Kidney (tissue), 14 donors: Measurements from ENCODE around the gene CCDC137. TPM values are rescaled to one million over a fixed set of nuclear protein-coding genes. Genes with fewer than 3 reads are reported as not detected.

ENCODE experiments used
- DNase-seq, 5 donors: peaks; one replicate each; pipeline ENCODE4 v3.0.0-alpha.2; 2013 to 2020
- FAIRE-seq: peaks from 2 replicates; lab custom pipeline; 2012; peaks lifted over from hg19 to GRCh38; lab: Jason Lieb, UNC
- H3K27ac ChIP-seq, 2 donors: one replicate each; pipeline ENCODE4 v1.7.0; 2013; ENCODE audit warnings: low read depth in 2 of 2, low read length in 2 of 2, inconsistent platforms in 1 of 2
- H3K27me3 ChIP-seq: one replicate; pipeline ENCODE4 v1.7.1; 2013; ENCODE audit warnings: low read length, inconsistent platforms; ENCODE audit not compliant: control insufficient read depth, insufficient read depth
- H3K36me3 ChIP-seq, 3 donors: one replicate each; pipeline versions ENCODE4 v1.7.0 to v1.7.1; 2013; ENCODE audit warnings: low read length in 3 of 3, control low read depth in 1 of 3, inconsistent platforms in 1 of 3; ENCODE audit not compliant: insufficient read depth in 3 of 3, control insufficient read depth in 2 of 3
- H3K4me1 ChIP-seq, 3 donors: one replicate each; pipeline versions ENCODE4 v1.7.0 to v1.7.1; 2013; ENCODE audit warnings: low read length in 3 of 3, inconsistent platforms in 1 of 3, low read depth in 1 of 3; ENCODE audit not compliant: control insufficient read depth in 2 of 3, insufficient read depth in 2 of 3
- H3K4me3 ChIP-seq, 3 donors: one replicate each; pipeline versions ENCODE4 v1.7.0 to v1.8.1; 2013; ENCODE audit warnings: low read length in 3 of 3, control low read depth in 1 of 3, inconsistent platforms in 1 of 3
- H3K9ac ChIP-seq, 3 donors: one replicate each; pipeline versions ENCODE4 v1.7.0 to v1.7.1; 2013; ENCODE audit warnings: low read length in 3 of 3, control low read depth in 1 of 3, inconsistent platforms in 1 of 3
- H3K9me3 ChIP-seq, 3 donors: one replicate each; pipeline versions ENCODE4 v1.7.0 to v1.7.1; 2013; ENCODE audit warnings: low read length in 3 of 3, control low read depth in 1 of 3, inconsistent platforms in 1 of 3; ENCODE audit not compliant: control insufficient read depth in 2 of 3, insufficient read depth in 1 of 3
- CTCF ChIP-seq: IDR thresholded peaks from 3 replicates; pipeline ENCODE4 v1.5.1; 2012; ENCODE audit warnings: mild to moderate bottlenecking, moderate library complexity, borderline replicate concordance; ENCODE audit not compliant: insufficient read depth; ENCODE audit errors: extremely low read depth
- intact Hi-C: fragments of 100-400 bp; cut with DNase I; formaldehyde crosslinking; loops from one replicate; pipeline ENCODE4 v1.11.1; 2022
- polyA plus RNA-seq: library from polyadenylated mRNA; stranded (reverse); fragments of 350-450 nt; fragmentation: Illumina TruSeq; extraction: RNeasy Lipid Tissue Mini Kit (QIAGEN cat#74804); gene quantifications from one replicate; pipeline ENCODE4 v1.2.3, GENCODE V29; 2014; ENCODE audit warnings: low read depth, low replicate concordance; ENCODE audit not compliant: insufficient read depth
- total RNA-seq: library from RNA; stranded (reverse); fragmentation: NEBNext Ultra II Directional; extraction: Animal tissue kit (Norgen Biotek cat#: 25700); gene quantifications from one replicate; pipeline ENCODE4 v1.2.1, GENCODE V29; 2021
- donor health status: control.
- donor health status: control.
- donor health status: control.
- donor health status: control.
- donor health status: control.
- donor health status: DM: yes; HTN: yes; CAD: no.
- donor health status: Normal renal cell carcinoma (clear cell type).

CCDC137 gene
- total and polyA plus RNA-seq, 2 donors from 2014 or later, result 14.7 to 18.8 TPM

GRCh38 chr17:81707725-81708646 is 41.4 kb downstream of the CCDC137 start:
- intact Hi-C loops, result no loop called here
- Histone ChIP-seq H3K36me3 (peaks cover 0 to 5% (median 0%) of the 10 kb centered on the region in 3 donors), H3K27ac (no peak overlapping the region), H3K4me1 (peaks cover 0 to 27% (median 7%) of the 10 kb centered on the region in 3 donors), H3K4me3 (no peak overlapping the region), H3K27me3 (peaks cover 4% of the 10 kb centered on the region), H3K9me3 (no peaks in the 10 kb centered on the region), H3K9ac (no peak overlapping the region)
- no peak for FAIRE-seq
- TF ChIP-seq CTCF, result no peak
- DNase-seq, result peak in 1 of 5 donors; percentile 71

- no peak for TF ChIP-seq CTCF
- intact Hi-C loops, result no loop called here
- DNase-seq (peak in 1 of 5 donors; percentile 70), FAIRE-seq (no peak)
- H3K27me3 ChIP-seq, result peaks cover 4% of the 10 kb centered on the region
- H3K9ac ChIP-seq, result no peak overlapping the region
- H3K27ac ChIP-seq, result no peak overlapping the region
- H3K9me3 ChIP-seq, result no peaks in the 10 kb centered on the region
- peaks cover 0 to 34% (median 7%) of the 10 kb centered on the region in 3 donors for H3K4me1 ChIP-seq
- peaks cover 0 to 5% (median 0%) of the 10 kb centered on the region in 3 donors for H3K36me3 ChIP-seq
- no peak overlapping the region for H3K4me3 ChIP-seq
Observed at GRCh38 chr17:81708739-81709185, 42.2 kb downstream of the CCDC137 start.

GRCh38 chr17:81710514-81711308 is 44.2 kb downstream of the CCDC137 start:
- FAIRE-seq (no peak), DNase-seq (peak in 3 of 5 donors; percentile 16 to 75 (median 66))
- H3K27me3 ChIP-seq, result peaks cover 4% of the 10 kb centered on the region
- peak overlapping the region in 2 of 3 donors; percentile 6 to 62 for H3K4me3 ChIP-seq
- peaks cover 0 to under 1% (median 0%) of the 10 kb centered on the region in 3 donors for H3K36me3 ChIP-seq
- peak overlapping the region in 1 of 3 donors; percentile 55 for H3K9ac ChIP-seq
- H3K9me3 ChIP-seq, result no peaks in the 10 kb centered on the region
- intact Hi-C loops, result no loop called here
- no peak overlapping the region for H3K27ac ChIP-seq
- peaks cover 0 to 35% (median 7%) of the 10 kb centered on the region in 3 donors for H3K4me1 ChIP-seq
- no peak for TF ChIP-seq CTCF
